NCI-H187 (cell line): ENCODE measurements around the gene SLC6A11.

ENCODE experiments used
- DNase-seq, 2 experiments: peaks; one replicate each; lab custom pipeline; 2025; lab: John Stamatoyannopoulos, UW

Gene SLC6A11

DNA sequence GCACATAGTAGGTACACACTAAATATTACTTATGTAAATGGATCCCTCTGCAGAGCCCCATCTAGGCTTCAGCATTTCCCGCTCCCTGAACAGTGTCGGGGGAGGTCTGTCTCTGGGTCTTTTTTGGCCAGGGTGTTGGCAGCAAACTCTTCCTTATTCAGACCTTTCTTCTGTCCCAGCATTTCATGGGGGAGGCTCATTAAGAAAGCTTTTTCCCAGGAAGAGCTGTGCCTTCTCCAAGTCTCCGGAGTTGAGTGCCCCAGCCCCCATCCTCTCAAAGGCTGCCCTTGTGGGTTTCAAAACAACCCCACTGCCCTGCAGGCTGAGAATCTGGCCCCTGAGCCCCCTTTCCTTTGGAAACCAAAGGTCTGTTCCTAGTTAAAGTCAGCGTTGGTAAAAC is 25.1 kb downstream of the SLC6A11 start:
- no peak for DNase-seq

DNA sequence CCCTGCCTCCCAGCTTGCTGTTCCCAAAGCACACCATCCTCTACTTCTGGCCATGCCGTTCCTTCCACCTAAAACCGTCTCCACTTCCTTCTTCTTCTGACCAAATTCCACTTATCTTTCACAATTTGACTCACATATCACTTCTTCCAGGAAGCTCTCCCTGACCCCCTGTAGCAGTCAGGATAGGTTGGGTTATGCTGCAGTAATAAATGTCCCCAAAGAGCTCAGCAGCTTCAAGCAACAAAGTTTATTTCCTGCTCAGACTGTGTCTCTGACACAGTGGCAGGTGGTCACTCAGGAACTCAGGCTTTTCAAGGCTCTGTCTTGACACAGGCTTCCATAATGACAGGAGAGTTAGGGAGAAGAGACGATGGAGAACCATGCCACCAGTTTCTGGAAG is 27.4 kb downstream of the SLC6A11 start:
- DNase-seq = no peak

DNA sequence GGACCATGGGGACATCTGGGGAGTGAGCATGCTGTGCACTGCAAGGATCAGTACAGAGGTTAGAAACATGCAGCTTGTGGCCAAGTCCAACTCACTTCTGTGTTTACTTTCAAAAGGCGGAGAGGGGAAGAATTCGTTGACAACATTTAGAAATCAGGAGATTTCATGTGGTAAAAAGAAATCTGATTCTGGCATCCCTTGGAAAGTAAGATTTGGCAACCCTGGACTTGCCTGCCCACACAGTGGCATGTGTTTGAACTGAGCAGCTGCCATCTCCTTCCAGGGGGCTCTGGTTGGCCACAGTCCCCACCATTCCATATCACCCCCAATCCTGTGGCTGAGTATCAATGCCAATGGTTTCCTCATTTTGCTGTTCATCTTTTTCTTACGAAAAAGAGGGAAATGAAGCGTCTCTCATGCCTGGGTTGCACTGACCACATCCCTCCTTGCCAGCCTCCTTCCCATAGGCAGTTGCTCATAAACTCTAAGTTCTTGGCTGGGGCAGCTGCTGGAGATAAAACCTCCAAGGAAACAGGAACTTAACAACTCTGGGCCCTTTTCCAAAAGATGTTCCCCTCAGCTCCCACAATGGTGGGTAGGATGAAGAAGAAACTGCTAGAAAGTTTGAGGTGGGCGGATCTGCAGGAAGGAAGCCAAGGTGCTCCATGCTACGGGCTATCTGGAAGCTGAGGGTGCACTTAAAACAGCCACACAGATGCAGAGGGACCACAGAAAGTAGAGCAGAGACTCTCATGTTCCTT is 29.2 kb downstream of the SLC6A11 start:
- DNase-seq = no peak

DNA sequence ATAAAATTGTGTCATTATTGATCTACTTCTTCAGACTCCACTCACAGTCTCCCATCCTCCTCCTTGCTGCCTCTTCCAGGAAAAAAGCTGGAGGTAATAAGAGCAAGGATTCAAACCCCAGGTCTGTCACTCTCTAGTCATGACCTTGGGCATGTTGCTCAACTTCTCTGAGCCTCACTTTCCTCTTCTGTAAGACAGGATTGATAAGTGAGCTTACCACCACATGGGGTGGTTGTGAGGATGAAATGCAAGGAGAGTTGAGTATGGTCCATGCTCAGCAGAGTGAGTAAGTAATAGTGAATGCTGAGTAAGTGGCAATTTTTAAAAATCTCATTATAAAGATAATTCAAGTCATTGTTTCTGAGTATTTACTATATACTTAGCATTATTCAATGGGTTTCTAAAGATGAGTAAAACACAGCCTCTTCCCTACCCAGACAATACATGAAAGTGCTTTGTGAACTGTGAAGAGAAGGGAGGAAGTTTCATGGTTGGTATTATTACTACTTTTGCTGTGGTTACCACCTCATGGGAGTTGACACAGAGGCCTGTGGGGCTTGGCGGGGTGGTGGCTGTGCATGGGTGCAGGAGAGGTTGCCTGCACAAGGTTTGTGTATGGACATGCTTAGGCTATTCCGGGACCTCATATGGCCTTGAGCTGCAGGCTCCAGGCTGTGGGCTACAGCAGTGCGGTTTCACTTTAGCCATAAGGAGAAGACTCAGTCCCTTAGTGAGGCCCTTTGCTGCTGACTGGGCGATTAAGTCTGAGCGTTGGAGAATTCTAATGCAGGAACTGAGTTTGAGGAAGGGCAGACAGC is 30.0 kb downstream of the SLC6A11 start:
- DNase-seq = no peak

DNA sequence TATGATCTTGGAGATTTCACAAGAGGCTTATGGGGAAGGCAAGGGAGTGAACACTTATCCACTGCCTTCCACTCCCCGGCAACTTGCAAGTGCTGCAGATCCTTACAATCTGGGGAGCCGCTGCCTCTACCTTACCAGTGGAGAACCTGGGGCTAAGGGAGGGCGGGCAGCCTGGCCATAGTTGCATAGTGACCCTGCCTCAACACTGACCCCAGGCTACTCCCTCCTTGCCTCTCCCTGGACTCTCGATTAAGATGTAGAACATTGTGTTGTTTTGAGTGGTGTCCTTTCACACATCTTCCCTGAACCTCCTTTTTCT is 30.6 kb downstream of the SLC6A11 start:
- no peak for DNase-seq

DNA sequence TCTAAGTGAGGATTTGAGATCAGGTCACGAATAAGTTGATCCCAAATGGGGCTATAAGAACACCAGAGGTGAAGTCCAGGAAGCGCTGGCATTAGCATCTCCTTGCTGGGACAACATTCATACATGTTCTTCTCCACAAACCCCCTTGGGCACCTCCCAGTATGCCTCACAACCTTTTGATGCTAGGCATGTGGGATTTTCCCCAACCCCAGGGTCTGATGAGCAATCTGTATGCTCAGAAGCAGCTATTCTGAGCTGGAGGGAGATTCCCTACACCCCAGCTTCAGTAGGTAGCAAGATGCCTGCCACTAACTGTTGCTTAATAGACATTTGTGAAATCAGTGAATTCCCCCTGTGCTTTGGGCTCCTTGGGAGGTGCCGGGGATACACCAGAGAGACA is 32.2 kb downstream of the SLC6A11 start:
- no peak for DNase-seq

DNA sequence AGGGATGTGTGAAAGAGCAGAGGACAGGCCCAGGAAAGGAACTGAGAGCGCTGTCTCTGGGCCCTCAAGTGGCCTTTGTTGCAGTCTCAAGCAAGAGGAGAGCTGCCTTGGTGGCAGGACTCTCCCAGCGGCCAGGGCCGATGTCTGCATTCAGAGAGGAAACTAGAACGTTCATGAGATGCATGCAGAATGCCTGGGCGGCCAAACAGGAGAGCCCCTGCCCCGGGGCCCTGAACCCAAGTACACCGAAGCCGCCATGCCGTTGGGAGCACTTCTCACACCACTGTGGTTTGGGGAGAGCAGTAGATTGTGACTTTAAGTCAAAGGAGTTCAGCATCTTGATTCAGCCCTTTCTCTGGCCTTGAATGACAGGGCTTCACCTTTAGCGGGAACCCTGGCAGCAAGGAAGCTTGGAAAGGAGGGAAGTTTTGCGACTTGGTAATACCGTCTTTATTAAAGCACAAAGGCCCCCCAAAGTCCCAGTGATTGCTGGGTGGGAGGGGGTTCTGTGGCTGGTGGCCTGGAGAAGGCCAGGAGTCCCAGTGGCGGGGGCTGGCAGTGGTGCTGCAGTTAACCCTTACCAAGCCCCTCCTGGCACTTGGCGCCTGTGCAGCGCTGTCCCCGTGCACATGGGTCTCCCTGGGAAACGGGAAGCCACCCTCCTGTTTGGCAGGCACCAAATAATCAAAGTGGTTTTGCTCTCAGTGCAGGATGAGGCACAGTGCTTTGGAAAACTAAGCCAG is 36.2 kb downstream of the SLC6A11 start:
- no peak for DNase-seq

DNA sequence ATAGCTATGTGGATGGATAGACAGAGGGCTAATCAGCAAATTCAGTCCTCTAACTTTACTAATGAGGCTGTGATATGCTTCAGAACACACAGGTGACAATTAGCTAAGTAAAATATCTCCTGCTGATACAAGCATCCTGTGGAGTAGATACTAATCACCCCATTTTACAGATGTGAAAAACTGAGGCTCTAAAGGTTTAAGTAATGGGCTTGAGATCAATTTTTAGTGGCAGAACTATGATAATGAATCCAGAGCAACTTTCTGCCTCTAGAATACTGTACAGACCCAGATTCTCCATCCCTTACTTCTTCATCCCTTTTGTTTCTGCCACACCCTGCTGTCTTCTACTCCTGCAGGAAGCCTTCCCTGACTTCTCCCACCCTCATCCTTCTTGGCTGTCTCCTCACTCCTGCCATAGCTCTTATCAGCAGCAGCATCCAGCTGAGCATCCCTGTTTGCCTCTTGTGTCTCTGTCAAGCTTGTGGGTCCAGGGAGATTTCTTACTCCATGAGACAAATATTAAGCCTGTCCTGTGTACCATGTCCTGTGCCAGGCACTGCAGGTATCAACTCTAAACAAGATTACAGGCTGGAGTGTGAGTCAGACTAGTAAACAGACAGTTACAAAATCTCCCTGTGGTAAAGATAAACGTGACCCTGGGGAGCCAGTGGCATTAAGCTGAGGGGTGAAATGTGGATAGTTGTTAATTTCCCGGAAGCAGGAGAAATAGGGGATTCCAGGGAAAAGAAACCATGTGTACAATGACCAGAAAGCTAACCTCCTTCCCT is 39.2 kb downstream of the SLC6A11 start:
- DNase-seq = no peak

DNA sequence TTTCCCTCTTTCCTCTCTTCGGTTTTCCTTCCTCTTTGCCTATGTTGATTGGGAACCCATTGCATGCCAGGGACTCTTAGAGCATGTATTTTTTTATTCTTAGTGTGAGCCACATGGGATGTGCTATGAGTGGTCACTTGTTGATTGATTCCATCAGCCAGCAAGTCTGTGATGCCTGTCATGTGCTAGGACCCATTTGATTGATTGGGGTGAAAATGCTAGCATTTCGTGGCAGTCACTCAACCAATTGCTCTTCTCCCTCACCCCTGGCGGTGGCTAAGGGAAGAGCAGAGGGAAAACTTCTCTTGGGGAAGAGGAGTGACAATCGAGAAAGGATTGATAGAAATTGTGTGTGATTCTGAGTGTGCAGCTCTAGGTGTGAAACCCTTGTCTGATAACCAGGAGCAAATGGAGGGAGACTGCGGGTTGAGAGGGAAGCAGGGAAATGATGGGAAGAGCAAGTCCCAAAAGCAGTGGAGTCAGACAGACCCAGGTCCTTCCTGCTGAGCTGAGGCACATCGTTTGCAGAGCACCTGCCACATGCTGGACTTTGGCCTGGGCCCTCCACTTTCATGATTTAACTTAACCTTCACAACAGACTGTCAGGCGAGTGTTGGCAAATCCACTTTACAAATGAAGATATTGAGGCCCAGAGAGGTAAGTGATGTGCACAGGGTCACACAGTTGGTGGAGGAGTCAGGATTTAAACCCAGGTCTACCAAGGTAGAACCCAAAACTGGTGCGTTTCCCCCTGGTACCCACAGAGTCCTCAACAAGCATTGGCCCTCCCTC is 40.0 kb downstream of the SLC6A11 start:
- no peak for DNase-seq

DNA sequence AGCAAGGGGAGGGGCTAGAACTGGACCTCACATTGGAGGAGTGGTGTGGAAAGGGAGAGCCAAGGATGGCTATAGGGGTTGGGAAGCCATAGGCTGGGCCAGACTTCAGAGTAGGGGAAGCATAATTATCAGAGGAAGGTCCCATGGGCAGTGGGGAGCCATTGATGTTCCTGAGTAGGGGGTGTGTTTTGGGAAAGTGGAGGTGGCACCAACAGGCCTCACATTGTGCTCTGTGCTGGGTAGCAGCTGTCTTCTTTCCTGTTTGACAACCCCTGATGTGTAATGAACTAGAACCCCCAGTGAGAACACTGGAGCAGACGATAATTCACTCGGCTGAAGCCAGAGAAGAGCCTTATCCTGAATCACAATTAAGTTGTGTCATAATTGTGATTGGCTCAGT is 41.2 kb downstream of the SLC6A11 start:
- no peak for DNase-seq

DNA sequence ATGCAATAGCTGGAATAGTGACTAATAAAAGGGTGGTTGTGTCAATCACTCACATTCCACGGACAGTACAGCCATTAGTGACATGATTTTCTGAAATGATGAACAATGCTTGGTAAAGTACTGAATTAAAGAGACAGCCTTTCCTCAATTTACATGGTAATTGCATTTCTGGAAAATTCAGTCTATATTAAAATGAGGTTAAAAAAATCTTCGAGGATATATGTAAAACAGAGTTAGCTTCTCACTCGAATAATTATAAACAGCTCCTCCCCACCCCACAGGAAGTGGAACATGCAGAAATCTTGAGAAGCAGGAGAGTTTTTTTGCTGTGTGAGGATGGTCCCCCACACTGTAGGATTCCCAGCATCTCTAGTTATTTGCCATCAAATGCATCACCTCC is 42.1 kb downstream of the SLC6A11 start:
- no peak for DNase-seq

DNA sequence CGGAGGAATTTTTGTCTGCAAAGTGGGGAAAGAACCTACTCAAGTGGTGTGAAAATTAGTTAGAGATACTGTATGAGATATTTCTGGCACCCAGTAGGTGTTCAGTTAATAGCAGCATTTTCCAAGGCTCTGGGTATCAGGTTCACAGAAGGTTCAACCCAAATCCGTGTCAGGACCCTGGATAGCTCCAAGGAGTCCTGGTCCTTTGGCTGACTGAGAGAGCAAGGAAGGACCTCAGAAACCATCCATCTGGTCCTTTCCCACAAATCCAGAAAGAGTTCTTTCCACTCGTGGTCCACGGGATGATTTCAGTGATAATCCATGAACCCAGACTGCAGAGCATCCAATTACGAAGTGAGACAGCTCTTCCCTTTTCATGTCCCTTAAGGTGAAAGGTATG is 51.4 kb downstream of the SLC6A11 start:
- no peak for DNase-seq

DNA sequence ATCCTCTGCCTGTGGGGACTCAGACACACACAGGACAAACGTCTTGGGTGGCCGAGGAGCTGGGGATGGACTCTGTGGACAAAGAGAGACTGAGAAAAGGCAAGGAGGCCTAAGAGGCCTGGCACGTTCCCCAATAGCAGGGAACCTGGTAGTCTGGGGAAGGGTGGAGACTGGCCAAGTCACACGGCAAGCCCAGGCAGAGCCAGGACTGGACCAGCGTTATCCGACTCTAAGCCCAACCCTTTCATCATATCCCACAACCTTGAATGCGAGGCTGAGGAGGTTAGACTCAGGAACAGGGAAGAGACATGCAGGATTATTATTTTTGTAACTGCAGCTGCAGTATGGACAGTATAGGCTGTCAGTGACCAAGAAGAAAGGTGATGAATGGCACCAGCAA is 53.4 kb downstream of the SLC6A11 start:
- DNase-seq = no peak

DNA sequence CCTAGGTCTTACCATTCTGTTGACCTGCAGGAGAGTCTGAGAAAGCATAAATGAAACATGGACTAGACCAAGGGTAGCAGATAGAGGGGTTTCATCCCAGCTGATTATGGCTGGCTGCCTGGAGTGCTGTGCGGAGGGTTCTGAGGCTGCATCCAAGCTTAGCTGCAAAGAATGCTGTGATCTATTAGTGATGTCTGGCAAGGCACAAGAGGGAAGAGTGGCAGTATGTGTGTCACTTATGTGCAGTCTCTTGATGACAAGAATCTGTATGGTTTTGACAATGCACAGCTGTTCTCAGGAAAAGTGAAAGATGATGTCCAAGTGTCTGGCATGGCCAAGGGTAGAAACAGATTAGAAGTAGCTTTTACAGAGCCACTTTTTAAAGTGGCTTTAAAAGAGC is 54.3 kb downstream of the SLC6A11 start:
- DNase-seq = no peak

DNA sequence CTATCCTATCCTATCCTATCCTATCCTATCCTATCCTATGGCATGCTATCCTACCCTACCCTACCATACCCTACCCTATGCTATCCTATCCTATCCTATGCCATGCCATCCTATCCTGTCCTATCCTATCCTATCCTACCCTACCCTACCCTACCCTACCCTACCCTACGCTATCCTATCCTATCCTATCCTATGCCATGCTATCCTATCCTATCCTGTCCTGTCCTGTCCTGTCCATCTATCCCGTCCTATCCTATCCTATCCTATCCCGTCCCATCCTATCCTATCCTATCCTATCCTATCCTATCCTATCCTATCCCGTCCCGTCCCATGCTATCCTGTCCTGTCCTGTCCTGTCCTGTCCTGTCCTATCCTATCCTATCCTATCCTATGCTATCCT is 57.4 kb downstream of the SLC6A11 start:
- DNase-seq = no peak

DNA sequence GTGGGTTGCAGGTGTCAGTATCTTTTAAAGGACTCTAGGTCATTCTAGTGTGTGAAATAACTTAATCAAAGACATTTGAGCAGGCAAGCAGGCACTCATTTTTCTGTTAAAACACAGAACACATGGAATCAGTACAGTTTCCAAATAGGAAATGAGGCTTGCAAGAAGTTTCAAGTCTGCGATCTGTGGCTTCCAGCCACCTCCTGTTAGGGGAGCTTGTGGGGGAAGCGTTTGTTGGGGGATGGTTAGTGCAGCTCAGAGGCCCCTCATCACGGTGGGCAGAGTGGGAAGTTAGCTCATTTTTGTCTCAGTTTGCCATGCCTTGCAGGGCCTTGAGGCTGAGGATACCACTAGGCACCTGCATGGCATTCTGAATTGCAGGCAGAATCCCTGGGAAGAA is 59.9 kb downstream of the SLC6A11 start:
- no peak for DNase-seq

DNA sequence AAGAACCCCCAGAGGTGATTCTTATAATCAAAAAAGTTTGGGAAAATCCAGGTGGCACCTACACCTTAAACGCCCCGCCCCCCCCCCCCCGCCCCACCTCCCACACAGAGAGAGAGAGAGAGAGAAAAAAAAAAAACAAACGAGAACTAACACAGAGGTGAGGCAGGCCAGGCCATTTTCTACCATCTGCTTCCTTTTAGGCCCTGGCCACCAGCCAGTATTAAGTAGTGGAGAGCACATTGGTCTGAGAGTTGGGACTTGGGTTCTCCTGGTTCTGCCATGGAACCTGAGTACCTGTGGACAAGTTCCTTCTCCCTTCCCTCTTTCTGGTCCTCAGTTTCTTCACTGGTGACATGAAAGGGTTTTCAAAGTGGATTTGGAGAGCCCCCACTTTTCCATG is 60.6 kb downstream of the SLC6A11 start:
- no peak for DNase-seq

DNA sequence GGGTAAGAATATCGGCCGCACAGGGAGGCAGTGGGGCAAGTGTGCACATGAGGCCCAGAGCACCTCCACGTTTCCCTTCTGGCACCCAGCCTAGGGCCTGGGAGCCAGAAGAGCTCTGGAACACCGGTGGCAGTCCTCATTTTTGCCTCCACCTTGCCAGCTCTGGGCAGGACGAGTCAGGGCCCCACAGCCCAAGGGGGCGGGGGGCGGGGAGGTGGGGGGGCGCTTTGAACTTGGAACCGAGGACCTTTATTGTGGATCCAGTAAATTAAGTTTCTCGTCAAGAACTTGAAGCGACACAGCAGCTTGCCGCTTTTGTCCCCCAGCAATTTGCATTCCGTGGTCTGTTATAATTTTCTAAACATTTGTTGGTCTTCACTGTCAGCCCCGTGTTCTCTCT is 66.8 kb downstream of the SLC6A11 start:
- no peak for DNase-seq

DNA sequence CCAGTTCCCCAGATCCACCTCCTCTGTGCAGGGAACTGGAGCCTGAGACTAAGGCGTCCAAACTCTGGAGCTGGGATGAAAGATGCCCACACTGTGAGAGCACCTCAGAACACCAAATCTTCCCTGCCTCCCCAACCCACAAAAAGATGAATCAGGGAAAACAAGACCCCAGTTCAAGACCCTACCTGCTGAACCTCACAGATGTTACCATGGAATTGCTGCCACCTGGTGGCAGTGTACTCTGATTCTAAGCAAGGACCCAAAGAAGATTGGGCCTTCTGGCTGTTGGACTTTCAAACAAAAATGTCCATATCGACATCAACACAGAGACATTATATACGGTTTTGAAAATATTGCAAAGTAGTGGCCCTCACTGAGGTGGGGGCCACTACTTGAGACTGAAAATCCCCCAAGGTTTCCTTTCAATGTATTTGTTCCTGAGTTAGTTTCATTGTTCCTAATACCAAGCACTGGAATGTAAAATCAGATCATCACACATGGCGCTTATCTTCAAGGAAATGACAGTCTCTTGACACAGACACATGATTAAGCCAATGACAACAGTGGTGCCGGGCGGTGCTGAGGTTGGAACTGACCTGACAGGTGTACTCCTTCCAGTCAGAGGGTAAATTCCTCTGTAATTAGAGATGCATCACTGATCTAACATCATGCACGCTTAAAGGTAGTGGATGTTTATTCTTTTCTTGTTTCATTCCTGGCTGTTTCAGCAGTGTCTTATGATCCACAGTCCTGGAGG is 67.6 kb downstream of the SLC6A11 start:
- no peak for DNase-seq

DNA sequence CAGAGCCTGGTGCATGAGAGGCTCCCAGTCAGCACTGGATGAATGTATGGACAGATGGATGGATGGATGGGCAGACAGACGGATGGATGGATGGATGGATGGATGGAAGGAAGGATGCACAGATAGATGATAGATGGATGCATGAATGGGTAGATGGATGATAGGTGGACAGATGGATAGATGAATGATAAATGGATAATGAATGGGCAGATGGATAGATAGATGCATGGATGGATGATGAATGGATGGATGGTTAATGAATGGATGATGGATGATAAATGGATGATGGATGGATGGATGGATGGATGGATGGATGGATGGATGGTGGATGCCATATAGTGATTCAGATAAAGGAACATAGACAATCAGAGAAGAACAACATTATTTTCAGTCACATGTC is 71.0 kb downstream of the SLC6A11 start:
- no peak for DNase-seq
